Peyer's patch (tissue), 4 donors: ENCODE results near the gene RALB.

Source experiments
- CTCF ChIP-seq, 6 experiments: fragments of 450-650 bp in 4 of 6; fragments of 200-600 bp in 2 of 6; sonication (generic) in 1 of 6; IDR thresholded peaks; one replicate each; pipeline ENCODE4 v1.5.1; 2017 to 2019; ENCODE audit warnings: antibody characterized with exemption in 6 of 6, mild to moderate bottlenecking in 3 of 6, moderate library complexity in 1 of 6
- POLR2A ChIP-seq, 2 donors: fragments of 450-650 bp; IDR thresholded peaks; one replicate each; pipeline ENCODE4 v1.5.1; 2017; ENCODE audit warnings: antibody characterized with exemption in 2 of 2, mild to moderate bottlenecking in 2 of 2, moderate library complexity in 2 of 2

GRCh38 chr2:120238728-120239487 is 13.7 kb upstream of the RALB start:
- no peak for TF ChIP-seq CTCF (IDR thresholded peaks at IDR 0.05)
- TF ChIP-seq POLR2A (IDR thresholded peaks at IDR 0.05): peak; percentile 44 to 91
